Left ventricle myocardium inferior (tissue), 1 donor: ENCODE measurements around the gene SEMA3D. TPM values are rescaled to one million over a fixed set of nuclear protein-coding genes. Genes with fewer than 3 reads are reported as not detected.

Experiments used
- DNase-seq: peaks from one replicate; pipeline ENCODE4 v3.0.0-alpha.2; 2020
- H3K27ac ChIP-seq: fragments of 200-600 bp; replicated peaks from 2 replicates; pipeline ENCODE4 v1.8.0; 2021
- H3K27me3 ChIP-seq: fragments of 200-600 bp; 2 replicates; pipeline ENCODE4 v1.8.0; 2021; ENCODE audit warnings: low read depth
- H3K36me3 ChIP-seq: fragments of 200-600 bp; 2 replicates; pipeline ENCODE4 v1.8.0; 2021
- H3K4me1 ChIP-seq: fragments of 200-600 bp; 2 replicates; pipeline ENCODE4 v1.8.0; 2021
- H3K4me3 ChIP-seq: fragments of 200-600 bp; 2 replicates; pipeline ENCODE4 v1.8.0; 2021; ENCODE audit warnings: mild to moderate bottlenecking, moderate library complexity
- H3K9me3 ChIP-seq: fragments of 200-600 bp; replicated peaks from 2 replicates; pipeline ENCODE4 v1.8.0; 2021
- CTCF ChIP-seq: fragments of 200-600 bp; IDR thresholded peaks from 2 replicates; pipeline ENCODE4 v1.8.0; 2021; ENCODE audit warnings: antibody characterized with exemption, mild to moderate bottlenecking, borderline replicate concordance
- intact Hi-C: fragments of 100-400 bp; cut with micrococcal nuclease; formaldehyde crosslinking; loops from one replicate; pipeline ENCODE4 v1.11.0; 2022
- total RNA-seq: library from RNA; stranded (reverse); fragmentation: NEBNext Ultra II Directional; extraction: Animal tissue kit (Norgen Biotek cat#: 25700); gene quantifications from one replicate; pipeline ENCODE4 v1.2.1, GENCODE V29; 2021
- donor health status: DM: no; HTN: yes; CAD: no; lungs with severe emphysema.

Gene SEMA3D
- total RNA-seq, 1 donor from 2014 or later: 1.8 TPM

GRCh38 chr7:85041605-85042216, 145.1 kb downstream of the SEMA3D start:
- Histone ChIP-seq H3K27me3 (no peaks in the 10 kb centered on the region), H3K27ac (no peak overlapping the region), H3K4me3 (no peak overlapping the region), H3K4me1 (no peaks in the 10 kb centered on the region), H3K9me3 (no peaks in the 10 kb centered on the region), H3K36me3 (no peaks in the 10 kb centered on the region)
- peak; percentile 42 for DNase-seq
- peak; percentile 78 for TF ChIP-seq CTCF
- intact Hi-C loops: loop anchor here (5.0 kb wide), 2 partner anchors 146 to 511 kb away; partner anchors contain the start of gene SEMA3D

- intact Hi-C loops: no loop called here
- H3K4me1 ChIP-seq: no peaks in the 10 kb centered on the region
- no peak overlapping the region for H3K4me3 ChIP-seq
- no peaks in the 10 kb centered on the region for H3K9me3 ChIP-seq
- no peaks in the 10 kb centered on the region for H3K27me3 ChIP-seq
- H3K36me3 ChIP-seq: no peaks in the 10 kb centered on the region
- no peak for DNase-seq
- no peak overlapping the region for H3K27ac ChIP-seq
- no peak for TF ChIP-seq CTCF
Observed at GRCh38 chr7:85039196-85039923, 147.5 kb downstream of the SEMA3D start.

GRCh38 chr7:85038466-85038865, 148.4 kb downstream of the SEMA3D start:
- H3K4me1 ChIP-seq: no peaks in the 10 kb centered on the region
- no peak overlapping the region for H3K4me3 ChIP-seq
- H3K36me3 ChIP-seq: no peaks in the 10 kb centered on the region
- H3K9me3 ChIP-seq: no peaks in the 10 kb centered on the region
- DNase-seq: no peak
- no peak for TF ChIP-seq CTCF
- intact Hi-C loops: no loop called here
- H3K27me3 ChIP-seq: no peaks in the 10 kb centered on the region
- H3K27ac ChIP-seq: no peak overlapping the region

GRCh38 chr7:85033263-85033662, 153.6 kb downstream of the SEMA3D start:
- H3K36me3 ChIP-seq: no peaks in the 10 kb centered on the region
- H3K27me3 ChIP-seq: no peaks in the 10 kb centered on the region
- DNase-seq: no peak
- no peak for TF ChIP-seq CTCF
- no peaks in the 10 kb centered on the region for H3K4me1 ChIP-seq
- no peak overlapping the region for H3K27ac ChIP-seq
- H3K4me3 ChIP-seq: no peak overlapping the region
- H3K9me3 ChIP-seq: no peaks in the 10 kb centered on the region
- intact Hi-C loops: no loop called here

GRCh38 chr7:85031475-85031874, 155.4 kb downstream of the SEMA3D start:
- Histone ChIP-seq H3K27ac (no peak overlapping the region), H3K36me3 (no peaks in the 10 kb centered on the region), H3K27me3 (no peaks in the 10 kb centered on the region), H3K4me3 (no peak overlapping the region), H3K4me1 (no peaks in the 10 kb centered on the region), H3K9me3 (no peaks in the 10 kb centered on the region)
- no peak for DNase-seq
- intact Hi-C loops: no loop called here
- no peak for TF ChIP-seq CTCF
